ENCODE measurements around the gene MLEC. TPM values are rescaled to one million over a fixed set of nuclear protein-coding genes. Genes with fewer than 3 reads are reported as not detected.
"Not testable (repeated sequence)": the region's sequence is repeated elsewhere in the genome, so short reads cannot be mapped to it uniquely, and the experiment has no call there.

Gene MLEC
- total RNA-seq, 2 donors from 2014 or later = 331 to 500 TPM

GRCh38 chr12:120726510-120726793 is 39.5 kb downstream of the MLEC start:
- no peak for DNase-seq
- Histone ChIP-seq H3K4me1 (peaks cover 3% of the 10 kb centered on the region), H3K36me3 (no peaks in the 10 kb centered on the region), H3K9me3 (no peaks in the 10 kb centered on the region), H3K9ac (ENCODE audit: low read depth in 2 of 2, low read length in 2 of 2) (peak overlapping the region; percentile 77 to 95), H3K27me3 (no peaks in the 10 kb centered on the region), H3K4me3 (peak overlapping the region; percentile 70), H3K27ac (peak overlapping the region; percentile 56)
- intact Hi-C loops (cut with DNase I) = no loop called here
- no peak for TF ChIP-seq CTCF (IDR thresholded peaks at IDR 0.05)

- TF ChIP-seq CTCF (IDR thresholded peaks at IDR 0.05) = no peak
- no peak for DNase-seq
- Histone ChIP-seq H3K4me3 (peak overlapping the region; percentile 70), H3K4me1 (peaks cover 3% of the 10 kb centered on the region), H3K9me3 (no peaks in the 10 kb centered on the region), H3K36me3 (no peaks in the 10 kb centered on the region), H3K27ac (peak overlapping the region; percentile 56), H3K9ac (ENCODE audit: low read depth in 2 of 2, low read length in 2 of 2) (peak overlapping the region; percentile 6 to 95), H3K27me3 (no peaks in the 10 kb centered on the region)
- intact Hi-C loops (cut with DNase I) = no loop called here
These were observed 40.0 kb downstream of the MLEC start for GRCh38 chr12:120726961-120727360.

GRCh38 chr12:120732198-120732597 is 45.2 kb downstream of the MLEC start:
- H3K4me3 ChIP-seq; intact Hi-C loops (cut with DNase I); H3K27ac ChIP-seq; H3K27me3 ChIP-seq; H3K9ac ChIP-seq (ENCODE audit: low read depth in 2 of 2, low read length in 2 of 2); DNase-seq; H3K36me3 ChIP-seq; H3K9me3 ChIP-seq; H3K4me1 ChIP-seq: not testable (repeated sequence)

- no peak for DNase-seq
- H3K27ac ChIP-seq = no peak overlapping the region
- intact Hi-C loops (cut with DNase I) = no loop called here
- H3K36me3 ChIP-seq = no peaks in the 10 kb centered on the region
- H3K4me3 ChIP-seq = no peak overlapping the region
- no peak overlapping the region for H3K9ac ChIP-seq (ENCODE audit: low read depth in 2 of 2, low read length in 2 of 2)
- TF ChIP-seq CTCF (IDR thresholded peaks at IDR 0.05) = no peak
- H3K9me3 ChIP-seq = no peaks in the 10 kb centered on the region
- H3K4me1 ChIP-seq = no peaks in the 10 kb centered on the region
- H3K27me3 ChIP-seq = no peaks in the 10 kb centered on the region
These were observed 46.6 kb downstream of the MLEC start for GRCh38 chr12:120733574-120733973.

GRCh38 chr12:120734210-120734609 is 47.3 kb downstream of the MLEC start:
- H3K9me3 ChIP-seq = no peaks in the 10 kb centered on the region
- no peak for DNase-seq
- H3K27me3 ChIP-seq = no peaks in the 10 kb centered on the region
- H3K36me3 ChIP-seq = no peaks in the 10 kb centered on the region
- no peak for TF ChIP-seq CTCF (IDR thresholded peaks at IDR 0.05)
- no peak overlapping the region for H3K27ac ChIP-seq
- H3K9ac ChIP-seq (ENCODE audit: low read depth in 2 of 2, low read length in 2 of 2) = no peak overlapping the region
- H3K4me1 ChIP-seq = no peaks in the 10 kb centered on the region
- no peak overlapping the region for H3K4me3 ChIP-seq
- intact Hi-C loops (cut with DNase I) = no loop called here

- no peak overlapping the region for H3K27ac ChIP-seq
- H3K9ac ChIP-seq (ENCODE audit: low read depth in 2 of 2, low read length in 2 of 2) = no peak overlapping the region
- no peaks in the 10 kb centered on the region for H3K36me3 ChIP-seq
- intact Hi-C loops (cut with DNase I) = no loop called here
- no peaks in the 10 kb centered on the region for H3K9me3 ChIP-seq
- H3K27me3 ChIP-seq = no peaks in the 10 kb centered on the region
- no peak overlapping the region for H3K4me3 ChIP-seq
- no peak for TF ChIP-seq CTCF (IDR thresholded peaks at IDR 0.05)
- no peaks in the 10 kb centered on the region for H3K4me1 ChIP-seq
- DNase-seq = no peak
These were observed 48.2 kb downstream of the MLEC start for GRCh38 chr12:120735181-120735580.
